Trophoblast cell (in vitro differentiated cells and primary cell): ENCODE results near the gene THOC7.

Experiments
- DNase-seq, 2 donors: peaks; one replicate each; pipeline ENCODE4 v3.0.0-alpha.2; 2016
- H2AFZ ChIP-seq: 2 replicates; pipeline ENCODE4 v1.6.1; 2013; ENCODE audit warnings: low read length, moderate library complexity, mild to moderate bottlenecking; ENCODE audit not compliant: insufficient read depth, poor library complexity
- H2AK5ac ChIP-seq: 2 replicates; pipeline ENCODE4 v1.6.1; 2013; ENCODE audit warnings: mild to moderate bottlenecking, low read length
- H2BK120ac ChIP-seq: 2 replicates; pipeline ENCODE4 v1.6.1; 2013; ENCODE audit warnings: low read length, mild to moderate bottlenecking, moderate library complexity; ENCODE audit not compliant: insufficient read depth, poor library complexity
- H2BK12ac ChIP-seq: 2 replicates; pipeline ENCODE4 v1.6.1; 2013; ENCODE audit warnings: mild to moderate bottlenecking, low read length, moderate library complexity
- H2BK5ac ChIP-seq: 2 replicates; pipeline ENCODE4 v1.6.1; 2013; ENCODE audit warnings: low read length, low read depth, moderate library complexity, mild to moderate bottlenecking; ENCODE audit not compliant: poor library complexity
- H3K14ac ChIP-seq: 2 replicates; pipeline ENCODE4 v1.6.1; 2013; ENCODE audit warnings: mild to moderate bottlenecking, low read length
- H3K18ac ChIP-seq: 2 replicates; pipeline ENCODE4 v1.6.1; 2013; ENCODE audit warnings: mild to moderate bottlenecking, low read length
- H3K23ac ChIP-seq: 2 replicates; pipeline ENCODE4 v1.6.1; 2013; ENCODE audit warnings: low read length
- H3K27ac ChIP-seq: 2 replicates; pipeline ENCODE4 v1.5.1; 2013; ENCODE audit warnings: low read depth, mild to moderate bottlenecking, inconsistent platforms, low read length, moderate library complexity
- H3K27me3 ChIP-seq: 2 replicates; pipeline ENCODE4 v1.6.1; 2013; ENCODE audit warnings: inconsistent platforms, mild to moderate bottlenecking, low read length, moderate library complexity; ENCODE audit not compliant: insufficient read depth
- H3K36me3 ChIP-seq, 2 experiments: 1 replicate in 1 of 2; 2 replicates in 1 of 2; pipeline ENCODE4 v1.6.1; 2013; ENCODE audit warnings: low read length in 2 of 2, mild to moderate bottlenecking in 2 of 2, moderate library complexity in 1 of 2; ENCODE audit not compliant: insufficient read depth in 2 of 2, control insufficient read depth in 1 of 2
- H3K4ac ChIP-seq: 2 replicates; pipeline ENCODE4 v1.6.1; 2013; ENCODE audit warnings: low read depth, mild to moderate bottlenecking, low read length, moderate library complexity
- H3K4me1 ChIP-seq, 2 experiments: 1 replicate in 1 of 2; 2 replicates in 1 of 2; pipeline ENCODE4 v1.6.1; 2013; ENCODE audit warnings: low read length in 2 of 2, mild to moderate bottlenecking in 2 of 2, moderate library complexity in 1 of 2; ENCODE audit not compliant: insufficient read depth in 2 of 2, control insufficient read depth in 1 of 2
- H3K4me2 ChIP-seq: 2 replicates; pipeline ENCODE4 v1.6.1; 2013; ENCODE audit warnings: inconsistent platforms, mild to moderate bottlenecking, low read length, moderate library complexity
- H3K4me3 ChIP-seq: 2 replicates; pipeline ENCODE4 v1.5.1; 2013; ENCODE audit warnings: mild to moderate bottlenecking, low read depth, low read length, inconsistent platforms
- H3K79me1 ChIP-seq: one replicate; pipeline ENCODE4 v1.6.1; 2013; ENCODE audit warnings: low read length
- H3K79me2 ChIP-seq: 2 replicates; pipeline ENCODE4 v1.6.1; 2013; ENCODE audit warnings: low read length, mild to moderate bottlenecking; ENCODE audit not compliant: control insufficient read depth, insufficient read depth, poor library complexity
- H3K9ac ChIP-seq: 2 replicates; pipeline ENCODE4 v1.6.1; 2013; ENCODE audit warnings: mild to moderate bottlenecking, low read length
- H3K9me3 ChIP-seq: 2 replicates; pipeline ENCODE4 v1.6.1; 2013; ENCODE audit warnings: low read depth, mild to moderate bottlenecking, control low read depth, inconsistent platforms, low read length; ENCODE audit not compliant: insufficient read depth
- H4K12ac ChIP-seq: 2 replicates; pipeline ENCODE4 v1.6.1; 2013; ENCODE audit warnings: low read depth, mild to moderate bottlenecking, low read length, moderate library complexity
- H4K8ac ChIP-seq: 2 replicates; pipeline ENCODE4 v1.6.1; 2013; ENCODE audit warnings: low read depth, mild to moderate bottlenecking, low read length, moderate library complexity
- H4K91ac ChIP-seq: one replicate; pipeline ENCODE4 v1.6.1; 2013; ENCODE audit warnings: low read depth, mild to moderate bottlenecking, low read length, moderate library complexity
- WGBS: extraction: QIAGEN DNeasy Blood & Tissue Kit; methylation state at CpG from one replicate; pipeline ENCODE4 v1.1.7; 2013; ENCODE audit warnings: missing lambda C conversion rate; ENCODE audit not compliant: insufficient read length, insufficient coverage; ENCODE audit errors: extremely low coverage; 5-methylcytosine and 5-hydroxymethylcytosine counted together

THOC7 gene

DNA sequence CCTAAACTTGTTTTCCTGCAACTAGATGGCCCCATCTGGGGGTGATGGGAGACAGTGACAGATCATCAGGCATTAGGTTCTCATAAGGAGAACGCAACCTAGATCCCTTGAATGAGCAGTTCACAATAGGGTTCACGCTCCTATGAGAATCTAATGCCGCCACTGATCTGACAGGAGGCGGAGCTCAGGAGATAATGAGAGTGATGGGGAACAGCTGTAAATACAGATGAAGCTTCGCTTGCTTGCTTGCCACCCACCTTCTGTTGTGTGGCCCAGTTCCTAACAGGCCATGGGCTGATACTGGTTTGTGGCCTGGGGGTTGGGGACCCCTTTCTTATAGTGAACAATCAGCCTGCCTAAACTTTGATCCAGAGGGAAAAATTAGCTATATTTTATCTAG, 59.7 kb downstream of the THOC7 start:
- no peak overlapping the region for H2AK5ac ChIP-seq
- no CpG with 5 or more reads among the region's 5 CpGs for WGBS
- H3K9ac ChIP-seq: no peak overlapping the region
- H3K4me1 ChIP-seq: no peaks in the 10 kb centered on the region
- no peaks in the 10 kb centered on the region for H3K36me3 ChIP-seq
- no peak overlapping the region for H3K18ac ChIP-seq
- H3K4ac ChIP-seq: no peak overlapping the region
- no peaks in the 10 kb centered on the region for H3K79me1 ChIP-seq
- H3K4me2 ChIP-seq: no peak overlapping the region
- peaks cover 4% of the 10 kb centered on the region for H3K9me3 ChIP-seq
- H2BK120ac ChIP-seq: no peak overlapping the region
- no peak overlapping the region for H2AFZ ChIP-seq
- no peak overlapping the region for H3K14ac ChIP-seq
- H3K23ac ChIP-seq: no peak overlapping the region
- no peak overlapping the region for H2BK12ac ChIP-seq
- no peak overlapping the region for H4K8ac ChIP-seq
- H4K91ac ChIP-seq: no peak overlapping the region
- no peaks in the 10 kb centered on the region for H3K79me2 ChIP-seq
- no peak overlapping the region for H3K27ac ChIP-seq
- no peak overlapping the region for H2BK5ac ChIP-seq
- H4K12ac ChIP-seq: no peak overlapping the region
- H3K4me3 ChIP-seq: no peak overlapping the region
- DNase-seq: no peak
- H3K27me3 ChIP-seq: no peaks in the 10 kb centered on the region

DNA sequence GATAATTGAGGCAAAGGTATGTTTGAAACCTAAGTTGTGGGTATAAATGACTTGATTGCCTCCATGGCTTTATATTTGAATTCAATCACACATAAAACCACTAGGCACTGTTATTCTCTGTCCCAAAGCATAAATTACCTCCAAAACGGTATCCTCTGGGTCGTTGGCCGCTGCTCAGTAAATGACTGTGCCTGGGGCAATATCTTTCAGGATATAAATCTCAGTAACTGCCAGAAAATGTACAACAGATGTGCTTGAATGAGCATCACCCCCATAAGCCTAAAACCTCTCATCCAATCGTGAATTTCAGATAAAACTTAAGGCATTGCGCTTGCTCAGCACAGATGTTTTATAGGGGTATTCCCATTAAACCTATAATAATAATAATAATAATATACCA, 63.5 kb downstream of the THOC7 start:
- Histone ChIP-seq H3K14ac (no peak overlapping the region), H3K9ac (no peak overlapping the region), H3K79me2 (no peaks in the 10 kb centered on the region), H3K9me3 (no peaks in the 10 kb centered on the region), H2AFZ (no peak overlapping the region), H2BK120ac (no peak overlapping the region), H3K4me3 (no peak overlapping the region), H3K18ac (no peak overlapping the region), H4K8ac (no peak overlapping the region), H3K79me1 (no peaks in the 10 kb centered on the region), H3K27me3 (no peaks in the 10 kb centered on the region), H3K4me2 (no peak overlapping the region), H3K36me3 (no peaks in the 10 kb centered on the region), H3K4me1 (peaks cover 2 to 4% of the 10 kb centered on the region in 2 experiments), H4K91ac (no peak overlapping the region), H4K12ac (no peak overlapping the region), H2BK5ac (no peak overlapping the region), H3K23ac (no peak overlapping the region), H3K4ac (no peak overlapping the region), H2AK5ac (no peak overlapping the region), H2BK12ac (no peak overlapping the region), H3K27ac (no peak overlapping the region)
- DNase-seq: no peak
- WGBS: no CpG with 5 or more reads among the region's 5 CpGs

DNA sequence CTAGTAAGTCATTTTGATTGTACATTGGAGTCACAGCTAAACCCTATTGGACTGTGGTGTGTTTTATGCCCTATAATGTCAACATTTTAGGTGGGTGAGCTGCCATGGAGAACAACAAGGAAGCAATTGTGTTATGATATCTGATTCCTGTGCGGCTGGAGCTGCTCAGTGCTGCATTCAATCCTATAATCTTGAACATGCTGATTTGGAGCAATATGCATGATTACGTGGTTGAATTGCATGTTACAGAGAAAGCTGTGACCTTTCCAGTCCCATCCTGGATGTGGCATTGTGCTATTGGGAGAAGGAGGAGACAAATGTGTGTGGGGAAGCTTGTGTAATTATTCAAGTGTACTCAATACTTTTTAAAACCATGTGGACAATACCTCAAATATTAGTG, 64.7 kb downstream of the THOC7 start:
- DNase-seq: no peak
- Histone ChIP-seq H3K27me3 (no peaks in the 10 kb centered on the region), H3K4me3 (no peak overlapping the region), H2BK5ac (no peak overlapping the region), H3K9me3 (no peaks in the 10 kb centered on the region), H3K79me2 (no peaks in the 10 kb centered on the region), H2AFZ (no peak overlapping the region), H3K23ac (no peak overlapping the region), H2BK12ac (no peak overlapping the region), H3K14ac (no peak overlapping the region), H4K91ac (no peak overlapping the region), H3K18ac (no peak overlapping the region), H3K4me2 (no peak overlapping the region), H4K12ac (no peak overlapping the region), H2AK5ac (no peak overlapping the region), H2BK120ac (no peak overlapping the region), H3K9ac (no peak overlapping the region), H3K36me3 (no peaks in the 10 kb centered on the region), H3K4ac (no peak overlapping the region), H3K4me1 (peaks cover 3 to 7% of the 10 kb centered on the region in 2 experiments), H3K79me1 (peaks cover 2% of the 10 kb centered on the region), H3K27ac (no peak overlapping the region), H4K8ac (no peak overlapping the region)
- no CpG with 5 or more reads among the region's 2 CpGs for WGBS

DNA sequence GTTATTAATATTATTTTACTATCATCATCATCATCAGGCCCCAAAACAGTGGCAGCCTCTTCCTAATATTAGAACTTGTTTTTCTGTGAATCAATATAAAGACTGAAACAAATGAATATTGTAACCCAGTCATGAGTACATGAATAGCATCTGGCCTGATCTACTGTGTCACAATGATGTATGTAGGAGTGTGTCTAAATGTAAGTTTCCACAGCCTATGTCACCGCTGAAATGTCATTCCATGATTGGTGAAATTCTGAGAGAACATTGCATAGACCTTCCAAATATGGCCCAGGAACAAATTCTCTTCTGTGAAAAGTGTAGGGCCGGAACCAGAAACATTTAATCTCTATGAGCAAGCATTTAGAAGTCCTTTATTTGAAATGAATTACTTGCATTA, 65.1 kb downstream of the THOC7 start:
- no peak overlapping the region for H2AK5ac ChIP-seq
- H3K79me2 ChIP-seq: no peaks in the 10 kb centered on the region

More for the DNA sequence above, 65.1 kb downstream of the THOC7 start:
- Histone ChIP-seq H3K4me1 (peaks cover 3 to 7% of the 10 kb centered on the region in 2 experiments), H3K79me1 (peaks cover 3% of the 10 kb centered on the region), H3K27me3 (no peaks in the 10 kb centered on the region), H3K9ac (no peak overlapping the region), H4K91ac (no peak overlapping the region), H3K14ac (no peak overlapping the region), H3K4me3 (no peak overlapping the region), H4K8ac (no peak overlapping the region), H3K4me2 (no peak overlapping the region), H3K27ac (no peak overlapping the region), H2BK5ac (no peak overlapping the region), H3K9me3 (no peaks in the 10 kb centered on the region), H3K36me3 (no peaks in the 10 kb centered on the region), H2AFZ (no peak overlapping the region), H3K4ac (no peak overlapping the region), H3K18ac (no peak overlapping the region), H4K12ac (no peak overlapping the region), H2BK120ac (no peak overlapping the region), H2BK12ac (no peak overlapping the region), H3K23ac (no peak overlapping the region)
- no peak for DNase-seq
- WGBS: no CpG with 5 or more reads among the region's 2 CpGs
